Central memory CD4-positive, alpha-beta T cell (primary cell): ENCODE data around the gene PCDHGA6.
"Not testable (repeated sequence)": the region's sequence is repeated elsewhere in the genome, so short reads cannot be mapped to it uniquely, and the experiment has no call there.

ENCODE experiments used
- DNase-seq: peaks from one replicate; pipeline ENCODE4 v3.0.0; 2022

PCDHGA6 gene

DNA sequence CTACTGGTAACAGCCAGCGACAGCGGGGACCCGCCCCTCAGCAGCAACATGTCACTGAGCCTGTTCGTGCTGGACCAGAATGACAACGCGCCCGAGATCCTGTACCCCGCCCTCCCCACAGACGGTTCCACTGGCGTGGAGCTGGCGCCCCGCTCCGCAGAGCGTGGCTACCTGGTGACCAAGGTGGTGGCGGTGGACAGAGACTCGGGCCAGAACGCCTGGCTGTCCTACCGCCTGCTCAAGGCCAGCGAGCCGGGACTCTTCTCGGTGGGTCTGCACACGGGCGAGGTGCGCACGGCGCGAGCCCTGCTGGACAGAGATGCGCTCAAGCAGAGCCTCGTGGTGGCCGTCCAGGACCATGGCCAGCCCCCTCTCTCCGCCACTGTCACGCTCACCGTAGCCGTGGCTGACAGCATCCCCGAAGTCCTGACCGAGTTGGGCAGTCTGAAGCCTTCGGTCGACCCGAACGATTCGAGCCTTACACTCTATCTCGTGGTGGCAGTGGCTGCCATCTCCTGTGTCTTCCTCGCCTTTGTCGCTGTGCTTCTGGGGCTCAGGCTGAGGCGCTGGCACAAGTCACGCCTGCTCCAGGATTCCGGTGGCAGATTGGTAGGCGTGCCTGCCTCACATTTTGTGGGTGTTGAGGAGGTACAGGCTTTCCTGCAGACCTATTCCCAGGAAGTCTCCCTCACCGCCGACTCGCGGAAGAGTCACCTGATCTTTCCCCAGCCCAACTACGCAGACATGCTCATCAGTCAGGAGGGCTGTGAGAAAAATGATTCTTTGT, 20.9 kb downstream of the PCDHGA6 start:
- DNase-seq: not testable (repeated sequence)

GRCh38 chr5:141397756-141398551, 24.3 kb downstream of the PCDHGA6 start, which contains the start of gene PCDHGB5:
Gene PCDHGB5 (plus strand): TSS chr5:141397947. CDS start chr5:141398128, 181 bp downstream.
- DNase-seq: not testable (repeated sequence)

- no peak for DNase-seq
Measured at GRCh38 chr5:141398608-141399007, 24.9 kb downstream of the PCDHGA6 start.

GRCh38 chr5:141399555-141400258, 26.0 kb downstream of the PCDHGA6 start:
- DNase-seq: no peak

GRCh38 chr5:141402553-141403243, 29.0 kb downstream of the PCDHGA6 start, which contains the start of gene PCDHGA9:
Gene PCDHGA9 (plus strand): TSS chr5:141402778. CDS start chr5:141402953, 175 bp downstream.
- no peak for DNase-seq

DNA sequence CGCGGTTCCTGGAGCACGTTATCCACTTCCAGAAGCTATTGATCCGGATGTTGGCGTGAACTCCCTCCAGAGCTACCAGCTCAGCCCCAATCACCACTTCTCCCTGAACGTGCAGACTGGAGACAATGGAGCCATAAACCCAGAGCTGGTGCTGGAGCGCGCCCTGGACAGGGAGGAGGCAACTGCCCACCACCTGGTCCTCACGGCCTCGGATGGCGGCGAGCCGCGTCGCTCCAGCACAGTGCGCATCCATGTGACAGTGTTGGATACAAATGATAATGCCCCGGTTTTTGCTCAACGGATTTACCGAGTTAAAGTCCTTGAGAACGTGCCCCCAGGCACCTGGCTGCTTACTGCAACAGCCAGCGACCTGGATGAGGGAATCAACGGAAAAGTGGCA, 29.7 kb downstream of the PCDHGA6 start:
- DNase-seq: no peak

- DNase-seq: not testable (repeated sequence)
Measured at GRCh38 chr5:141407790-141408505, 34.3 kb downstream of the PCDHGA6 start, which contains the start of gene PCDHGB6. Gene PCDHGB6 (plus strand): TSS chr5:141408021. CDS start chr5:141408203, 182 bp downstream.

- DNase-seq: no peak
Measured at GRCh38 chr5:141409598-141410306, 36.1 kb downstream of the PCDHGA6 start.

- no peak for DNase-seq
Measured at GRCh38 chr5:141411575-141411974, 37.9 kb downstream of the PCDHGA6 start.

GRCh38 chr5:141412854-141413539, 39.3 kb downstream of the PCDHGA6 start, which contains the start of gene PCDHGA10:
Gene PCDHGA10 (plus strand): TSS chr5:141412987. CDS start chr5:141413176, 189 bp downstream.
- DNase-seq: peak; percentile 42

DNA sequence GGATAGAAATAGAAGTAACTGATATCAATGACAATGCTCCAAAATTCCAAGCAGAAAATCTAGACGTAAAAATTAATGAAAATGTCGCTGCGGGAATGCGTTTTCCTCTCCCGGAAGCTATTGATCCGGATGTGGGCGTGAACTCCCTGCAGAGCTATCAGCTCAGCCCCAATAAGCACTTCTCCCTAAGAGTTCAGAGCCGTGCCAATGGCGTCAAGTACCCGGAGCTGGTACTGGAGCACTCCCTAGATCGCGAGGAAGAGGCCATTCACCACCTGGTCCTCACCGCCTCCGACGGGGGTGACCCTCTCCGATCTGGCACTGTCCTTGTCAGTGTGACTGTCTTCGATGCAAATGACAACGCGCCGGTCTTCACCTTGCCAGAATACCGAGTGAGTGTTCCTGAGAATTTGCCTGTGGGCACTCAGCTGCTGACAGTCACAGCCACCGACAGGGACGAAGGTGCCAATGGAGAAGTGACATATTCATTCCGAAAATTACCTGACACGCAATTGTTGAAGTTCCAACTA, 39.9 kb downstream of the PCDHGA6 start:
- DNase-seq: no peak

- not testable (repeated sequence) for DNase-seq
Measured at GRCh38 chr5:141414548-141415274, 41.0 kb downstream of the PCDHGA6 start.

DNA sequence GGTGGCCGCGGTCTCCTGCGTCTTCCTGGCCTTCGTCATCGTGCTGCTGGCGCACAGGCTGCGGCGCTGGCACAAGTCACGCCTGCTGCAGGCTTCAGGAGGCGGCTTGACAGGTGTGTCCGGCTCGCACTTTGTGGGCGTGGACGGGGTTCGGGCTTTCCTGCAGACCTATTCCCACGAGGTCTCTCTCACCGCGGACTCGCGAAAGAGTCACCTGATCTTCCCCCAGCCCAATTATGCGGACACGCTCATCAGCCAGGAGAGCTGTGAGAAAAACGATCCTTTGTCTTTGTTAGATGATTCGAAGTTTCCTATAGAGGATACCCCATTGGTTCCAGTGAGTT, 41.6 kb downstream of the PCDHGA6 start:
- not testable (repeated sequence) for DNase-seq

- not testable (repeated sequence) for DNase-seq
Measured at GRCh38 chr5:141417494-141418172, 43.9 kb downstream of the PCDHGA6 start, which contains the start of gene PCDHGB7. Gene PCDHGB7 (plus strand): TSS chr5:141417677. CDS start chr5:141417860, 183 bp downstream.

GRCh38 chr5:141419074-141419880, 45.6 kb downstream of the PCDHGA6 start:
- no peak for DNase-seq

DNA sequence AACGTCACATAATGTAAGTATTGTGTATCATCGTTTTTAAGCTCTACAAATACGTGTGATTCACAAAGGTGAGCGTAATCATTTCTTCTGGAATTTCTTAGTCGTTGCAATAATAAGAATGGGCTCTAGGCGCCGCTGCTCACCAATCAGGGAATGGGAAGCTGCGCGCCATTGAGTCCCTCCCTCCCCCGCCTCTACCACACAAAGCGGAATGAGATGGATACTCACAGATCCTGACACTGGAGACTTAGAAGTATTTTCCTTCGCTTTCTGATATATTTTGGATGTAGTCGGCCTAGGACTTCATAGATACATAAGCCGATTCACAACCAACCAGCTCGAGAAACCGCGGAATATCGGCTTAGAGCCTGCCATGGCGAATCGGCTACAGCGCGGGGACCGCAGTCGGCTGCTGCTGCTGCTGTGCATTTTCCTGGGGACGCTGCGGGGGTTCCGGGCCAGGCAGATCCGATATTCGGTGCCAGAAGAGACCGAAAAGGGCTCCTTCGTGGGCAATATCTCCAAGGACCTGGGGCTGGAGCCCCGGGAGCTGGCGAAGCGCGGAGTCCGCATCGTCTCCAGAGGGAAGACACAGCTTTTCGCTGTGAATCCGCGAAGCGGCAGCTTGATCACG, 47.3 kb downstream of the PCDHGA6 start, which contains the start of gene PCDHGA11:
TSS of gene PCDHGA11 (plus strand) at position 197 of the 634 bp plus-strand sequence. CDS start at position 374, 177 bp downstream.
- peak; percentile 28 for DNase-seq

DNA sequence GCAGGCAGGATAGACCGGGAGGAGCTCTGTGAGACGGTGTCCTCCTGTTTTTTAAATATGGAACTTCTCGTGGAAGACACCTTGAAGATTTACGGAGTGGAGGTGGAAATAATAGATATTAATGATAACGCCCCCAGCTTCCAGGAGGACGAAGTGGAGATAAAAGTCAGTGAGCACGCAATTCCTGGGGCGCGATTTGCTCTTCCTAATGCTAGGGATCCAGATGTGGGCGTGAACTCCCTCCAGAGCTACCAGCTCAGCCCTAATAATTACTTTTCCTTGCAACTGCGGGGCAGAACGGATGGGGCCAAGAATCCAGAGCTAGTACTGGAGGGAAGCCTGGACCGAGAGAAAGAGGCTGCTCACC, 47.8 kb downstream of the PCDHGA6 start:
- no peak for DNase-seq
